HG02840 (cell line): Measurements from ENCODE around the gene PRM2.

Experiments used
- ATAC-seq: cut with Tn5 transposase; IDR thresholded peaks from one replicate; pipeline ENCODE4 v1.9.1; 2021; ENCODE audit warnings: mild to moderate bottlenecking, moderate library complexity, moderate number of reproducible peaks; ENCODE audit not compliant: unreplicated experiment, low FRiP score

PRM2 gene

GRCh38 chr16:11264155-11264832, 12.0 kb downstream of the PRM2 start:
- no peak for ATAC-seq

- no peak for ATAC-seq
These were observed 12.5 kb downstream of the PRM2 start for GRCh38 chr16:11263737-11264136.

GRCh38 chr16:11262915-11263314, 13.4 kb downstream of the PRM2 start:
- ATAC-seq, result no peak

GRCh38 chr16:11260596-11260966, 15.7 kb downstream of the PRM2 start:
- no peak for ATAC-seq

- ATAC-seq, result no peak
These were observed 16.4 kb downstream of the PRM2 start for GRCh38 chr16:11259655-11260595.

- no peak for ATAC-seq
These were observed 17.5 kb downstream of the PRM2 start for GRCh38 chr16:11258553-11259492.

- no peak for ATAC-seq
These were observed 18.9 kb downstream of the PRM2 start for GRCh38 chr16:11257131-11257938.

- no peak for ATAC-seq
These were observed 19.6 kb downstream of the PRM2 start for GRCh38 chr16:11256661-11257130.

- ATAC-seq, result peak; percentile 50
These were observed 20.3 kb downstream of the PRM2 start, which contains the start of gene SOCS1 for GRCh38 chr16:11255737-11256660. Gene SOCS1 (minus strand): TSS chr16:11256204. CDS start chr16:11255478, 726 bp downstream.

GRCh38 chr16:11254913-11255736, 21.2 kb downstream of the PRM2 start:
- ATAC-seq, result peak; percentile 0

GRCh38 chr16:11253995-11254912, 22.0 kb downstream of the PRM2 start:
- no peak for ATAC-seq

GRCh38 chr16:11253009-11253994, 23.0 kb downstream of the PRM2 start:
- ATAC-seq, result no peak

GRCh38 chr16:11252482-11252931, 23.8 kb downstream of the PRM2 start:
- no peak for ATAC-seq

GRCh38 chr16:11251525-11252481, 24.5 kb downstream of the PRM2 start:
- no peak for ATAC-seq
